OCI-M2 (cell line): Measurements from ENCODE around the gene ISLR.

Experiments
- DNase-seq: peaks from one replicate; lab custom pipeline; 2025; ENCODE audit not compliant: unreplicated experiment; lab: John Stamatoyannopoulos, UW

ISLR gene

DNA sequence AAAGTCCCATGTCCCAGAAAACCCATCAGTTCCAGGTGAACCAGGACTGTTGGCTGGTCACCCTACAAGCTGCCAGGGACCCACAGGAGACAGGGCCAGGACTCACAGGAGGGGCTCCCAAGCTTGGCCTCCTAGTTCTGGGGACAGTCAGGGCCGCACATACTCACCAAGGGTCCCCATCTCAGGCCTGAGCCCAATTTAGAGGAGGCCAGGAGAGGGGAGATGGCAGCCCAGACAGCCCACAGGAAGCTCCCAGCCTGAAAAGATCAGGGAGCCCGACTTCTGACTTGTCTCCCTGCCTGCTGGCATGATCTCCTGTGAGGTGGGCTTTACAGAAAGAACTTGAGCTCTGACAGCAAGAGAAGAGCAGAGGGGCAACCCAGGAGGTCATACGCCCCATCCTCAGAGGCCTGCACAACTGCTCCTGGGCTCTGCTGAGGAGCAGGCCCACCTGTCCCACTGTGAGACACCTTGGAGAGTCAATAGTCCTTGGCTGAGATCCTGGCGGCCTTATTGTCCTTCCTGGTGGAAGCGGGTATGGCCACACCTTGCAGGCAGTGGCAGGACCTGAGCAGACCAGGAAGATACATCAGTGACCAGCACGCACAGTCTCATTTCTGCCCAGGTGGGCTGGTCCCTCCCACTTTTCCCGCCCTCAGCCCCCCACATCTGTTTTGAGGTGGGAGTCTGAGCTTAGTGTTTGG lies 2.5 kb upstream of the ISLR start:
- no peak for DNase-seq

DNA sequence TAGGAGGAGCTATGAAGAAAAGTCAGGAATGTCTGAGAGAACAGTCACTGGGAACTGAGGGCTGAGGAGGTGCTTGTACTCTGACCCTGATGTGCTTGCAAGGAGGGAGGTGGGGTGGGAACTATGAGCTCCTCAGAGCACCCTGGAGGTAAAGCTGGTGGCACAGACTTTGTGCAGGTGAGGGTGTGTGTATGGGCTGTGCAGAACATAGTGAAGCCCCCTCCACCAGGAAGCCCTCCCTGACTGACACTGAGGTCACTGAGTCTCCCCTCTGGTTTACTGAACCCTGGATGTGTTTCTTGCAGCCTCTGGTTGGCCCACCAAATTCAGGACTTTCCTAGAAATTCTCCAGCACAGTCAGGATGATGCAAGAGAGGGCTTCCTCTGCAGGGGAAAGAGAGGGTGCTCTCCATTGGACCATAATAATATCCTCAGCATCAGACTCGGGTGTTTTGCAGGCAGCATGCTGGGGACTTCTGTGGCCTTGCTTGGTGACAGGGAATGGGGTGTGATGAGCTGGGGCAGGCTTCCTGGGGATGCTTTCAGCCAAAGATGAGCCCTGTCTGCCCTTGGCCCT lies 1.5 kb upstream of the ISLR start:
- no peak for DNase-seq

GRCh38 chr15:74172701-74173379 lies 670 bp upstream of the ISLR start:
- DNase-seq = no peak

DNA sequence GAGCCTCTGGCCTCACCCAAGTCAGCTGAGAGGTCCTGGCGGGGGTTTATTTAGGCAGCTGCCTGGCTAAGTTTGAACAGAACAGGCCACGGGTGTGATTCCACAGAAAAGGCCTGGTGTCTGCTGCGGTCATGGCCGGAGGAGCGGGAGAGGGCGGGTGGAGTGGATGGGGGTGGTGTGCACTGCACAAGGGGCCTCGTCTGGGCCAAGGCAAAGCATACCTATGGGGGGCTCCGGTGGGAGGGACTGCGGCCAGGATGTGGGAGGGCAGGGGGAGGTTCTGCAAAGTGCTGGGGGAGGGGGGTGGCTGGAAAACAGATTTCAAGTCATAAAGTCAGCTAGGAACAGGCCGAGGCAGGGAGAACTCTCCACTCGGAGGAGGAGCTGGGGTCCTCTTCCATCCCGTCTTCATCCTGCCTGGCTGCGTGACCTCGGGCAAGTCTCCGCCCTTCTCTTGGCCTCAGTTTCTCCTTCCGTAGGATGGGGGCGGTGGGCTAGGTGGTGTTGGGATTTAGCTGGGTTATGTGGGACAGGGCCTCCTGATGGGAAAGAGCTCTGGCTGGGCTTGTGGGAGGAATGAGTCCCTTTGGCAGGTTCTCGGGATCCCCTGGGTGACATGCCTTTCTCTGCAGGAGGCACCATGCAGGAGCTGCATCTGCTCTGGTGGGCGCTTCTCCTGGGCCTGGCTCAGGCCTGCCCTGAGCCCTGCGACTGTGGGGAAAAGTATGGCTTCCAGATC lies 878 bp downstream of the ISLR start:
- DNase-seq = no peak

GRCh38 chr15:74174958-74175253 lies 1.4 kb downstream of the ISLR start:
- no peak for DNase-seq

- DNase-seq = no peak
Observed at GRCh38 chr15:74175271-74176191, 2.0 kb downstream of the ISLR start.

GRCh38 chr15:74176262-74177214 lies 3.0 kb downstream of the ISLR start:
- no peak for DNase-seq

GRCh38 chr15:74178326-74179100 lies 5.0 kb downstream of the ISLR start:
- DNase-seq = no peak

DNA sequence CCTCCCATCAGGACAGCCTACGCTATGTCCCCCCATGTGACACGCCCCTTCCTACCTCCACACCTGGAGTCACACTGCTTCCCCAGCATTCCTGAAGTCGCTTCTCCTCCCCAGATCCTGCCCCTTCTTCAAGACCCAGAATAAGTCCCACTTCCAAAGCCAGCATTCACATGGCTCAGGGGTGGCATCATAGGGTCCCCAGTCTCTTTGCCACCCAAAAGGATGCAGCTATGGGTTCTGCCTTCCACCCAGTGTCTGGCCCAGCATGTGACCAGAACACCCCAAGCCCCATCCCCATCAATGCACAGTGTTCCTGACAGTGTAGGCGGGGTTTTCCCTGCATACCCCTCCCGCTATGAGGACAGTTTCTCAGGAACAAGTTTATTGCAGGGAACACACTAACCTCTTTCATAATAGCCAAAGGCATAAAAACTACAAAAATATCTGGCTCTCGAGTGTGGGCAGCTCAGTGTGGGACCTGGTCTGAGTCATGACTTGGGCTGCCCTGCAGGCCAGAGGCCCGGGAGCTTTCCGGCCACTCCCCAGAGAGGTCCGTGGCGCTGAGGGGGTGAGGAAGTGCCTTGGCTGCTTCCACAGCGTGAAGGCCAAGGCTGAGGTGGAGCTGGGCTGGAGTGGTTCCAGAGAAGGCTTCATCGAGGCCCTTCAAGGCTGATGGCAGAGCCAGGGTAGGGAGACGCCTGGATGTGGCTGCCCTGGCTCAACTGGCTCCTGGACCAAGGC lies 5.8 kb downstream of the ISLR start:
- no peak for DNase-seq

GRCh38 chr15:74179983-74180880 lies 6.7 kb downstream of the ISLR start:
- DNase-seq = no peak

DNA sequence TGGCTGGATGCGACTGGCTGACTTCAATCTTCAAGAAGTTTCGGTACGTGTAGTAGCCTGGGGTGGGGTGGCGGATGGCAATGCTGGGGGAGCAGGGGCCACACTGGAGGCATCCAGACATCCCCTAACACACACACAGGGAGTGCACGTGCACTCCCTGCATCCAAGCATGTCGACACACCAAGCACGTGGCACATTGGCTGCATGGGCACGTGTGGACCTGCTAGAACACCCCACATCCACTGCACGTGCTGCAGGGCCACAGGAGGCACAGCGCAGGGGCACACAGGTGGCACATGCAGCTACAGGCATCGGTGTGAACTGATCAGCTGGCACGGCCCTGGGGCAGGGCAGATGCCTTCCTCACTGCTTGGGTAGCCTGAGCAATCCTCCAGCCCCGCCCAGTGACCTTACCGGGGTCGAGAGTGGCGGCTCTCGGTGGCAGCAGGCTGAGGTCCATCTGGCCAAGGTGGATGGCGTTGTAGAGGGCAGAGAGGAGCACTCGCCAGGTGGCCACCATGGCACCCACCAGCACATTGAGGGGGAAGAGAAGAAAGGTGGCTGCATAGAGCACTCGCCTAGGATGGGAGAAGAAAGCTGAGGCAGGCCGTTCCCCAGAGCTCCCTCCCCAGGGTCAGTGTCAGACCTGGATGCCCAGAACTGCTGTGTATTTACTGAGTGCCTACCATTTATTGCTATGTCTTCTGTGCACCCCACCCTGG lies 7.5 kb downstream of the ISLR start:
- no peak for DNase-seq

GRCh38 chr15:74182131-74182530 lies 8.6 kb downstream of the ISLR start:
- no peak for DNase-seq

DNA sequence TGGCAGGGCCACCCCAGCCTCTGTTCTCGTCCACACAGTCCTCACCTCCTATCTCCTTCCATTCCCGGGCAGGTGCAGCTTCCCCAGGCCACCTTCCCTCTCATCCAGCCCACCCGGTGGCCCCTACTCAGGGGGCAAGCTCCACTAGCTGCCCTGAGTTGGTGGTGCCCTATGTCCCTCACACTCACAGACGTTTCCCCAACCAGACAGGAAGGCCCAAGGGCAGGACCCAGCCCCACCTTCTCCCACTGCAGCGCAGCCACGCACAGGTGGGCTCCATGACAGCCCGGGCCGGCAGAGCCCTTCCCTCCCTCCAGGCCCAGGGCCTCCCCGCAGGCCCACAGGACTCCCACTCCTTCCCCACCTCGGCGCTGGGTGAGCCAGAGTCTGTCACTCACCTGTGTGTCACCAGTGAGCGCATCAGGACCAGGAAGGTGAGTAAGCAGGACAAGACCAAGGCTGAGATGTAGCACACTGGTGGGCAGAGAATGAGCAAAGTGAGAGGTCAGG lies 11.1 kb downstream of the ISLR start:
- DNase-seq = no peak

- DNase-seq = no peak
Observed at GRCh38 chr15:74185710-74186348, 12.3 kb downstream of the ISLR start.

- no peak for DNase-seq
Observed at GRCh38 chr15:74188216-74188615, 14.7 kb downstream of the ISLR start.

DNA sequence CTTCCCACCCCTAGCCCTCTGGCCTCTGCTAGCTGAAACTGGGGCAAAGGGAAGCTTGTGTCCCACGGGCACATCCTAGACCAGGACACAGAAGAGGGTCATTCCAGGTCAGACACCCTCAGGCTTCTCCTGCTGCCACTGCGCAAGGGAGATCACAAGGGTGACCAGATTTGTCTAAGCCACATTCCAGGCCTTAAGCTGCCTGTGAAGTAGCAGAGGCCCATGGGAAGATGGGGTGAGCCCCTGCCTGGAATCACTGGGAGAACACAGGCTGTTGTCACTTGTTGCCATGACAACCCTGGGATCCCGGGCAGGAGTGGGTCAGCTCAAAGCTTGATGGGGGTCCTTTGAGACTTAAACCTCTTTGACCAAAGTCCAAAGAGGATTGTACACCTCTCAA lies 18.3 kb downstream of the ISLR start:
- no peak for DNase-seq
